ENCODE data around the gene RABAC1. TPM values are rescaled to one million over a fixed set of nuclear protein-coding genes. Genes with fewer than 3 reads are reported as not detected.
A peak's percentile ranks its signal among the peaks of the same experiment; 100 is the strongest.

The RABAC1 gene
- total and polyA plus RNA-seq, 2 of the 13 experiments (the other 11 are each of a cell fraction or from before 2014, with no cell fraction given): 37.4 to 74.0 TPM

- TF ChIP-seq, protein P1, sequence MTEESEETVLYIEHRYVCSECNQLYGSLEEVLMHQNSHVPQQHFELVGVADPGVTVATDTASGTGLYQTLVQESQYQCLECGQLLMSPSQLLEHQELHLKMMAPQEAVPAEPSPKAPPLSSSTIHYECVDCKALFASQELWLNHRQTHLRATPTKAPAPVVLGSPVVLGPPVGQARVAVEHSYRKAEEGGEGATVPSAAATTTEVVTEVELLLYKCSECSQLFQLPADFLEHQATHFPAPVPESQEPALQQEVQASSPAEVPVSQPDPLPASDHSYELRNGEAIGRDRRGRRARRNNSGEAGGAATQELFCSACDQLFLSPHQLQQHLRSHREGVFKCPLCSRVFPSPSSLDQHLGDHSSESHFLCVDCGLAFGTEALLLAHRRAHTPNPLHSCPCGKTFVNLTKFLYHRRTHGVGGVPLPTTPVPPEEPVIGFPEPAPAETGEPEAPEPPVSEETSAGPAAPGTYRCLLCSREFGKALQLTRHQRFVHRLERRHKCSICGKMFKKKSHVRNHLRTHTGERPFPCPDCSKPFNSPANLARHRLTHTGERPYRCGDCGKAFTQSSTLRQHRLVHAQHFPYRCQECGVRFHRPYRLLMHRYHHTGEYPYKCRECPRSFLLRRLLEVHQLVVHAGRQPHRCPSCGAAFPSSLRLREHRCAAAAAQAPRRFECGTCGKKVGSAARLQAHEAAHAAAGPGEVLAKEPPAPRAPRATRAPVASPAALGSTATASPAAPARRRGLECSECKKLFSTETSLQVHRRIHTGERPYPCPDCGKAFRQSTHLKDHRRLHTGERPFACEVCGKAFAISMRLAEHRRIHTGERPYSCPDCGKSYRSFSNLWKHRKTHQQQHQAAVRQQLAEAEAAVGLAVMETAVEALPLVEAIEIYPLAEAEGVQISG (CRISPR knock-in tag; IDR thresholded peaks at IDR 0.05): peak; percentile 39; the same call in 1 of the 2 replicates
- TF ChIP-seq HMG20A (CRISPR knock-in tag; IDR thresholded peaks at IDR 0.05; ENCODE audit: borderline replicate concordance) (no peak), ZSCAN25 (CRISPR knock-in tag; IDR thresholded peaks at IDR 0.05) (0 out of 2 replicates have a peak, but pooled peaks have one; percentile 26), BHLHE40 (IDR thresholded peaks at IDR 0.05; ENCODE audit: low read length) (no peak), MAFK (conservative IDR thresholded peaks at IDR 0.05 in 1 of 2, IDR thresholded peaks at IDR 0.05 in 1 of 2; ENCODE audit: low read length in 2 of 2) (no peak), ZNF546 (CRISPR knock-in tag; conservative IDR thresholded peaks at IDR 0.05) (no peak), PCBP1 (IDR thresholded peaks at IDR 0.05; ENCODE audit: borderline replicate concordance, low read depth, low read length) (0 out of 2 replicates have a peak, but pooled peaks have one; percentile 36), CHD4 (IDR thresholded peaks at IDR 0.05; ENCODE audit: borderline replicate concordance, low read length) (no peak), ZNF776 (CRISPR knock-in tag; IDR thresholded peaks at IDR 0.05) (no peak), XRCC5 (optimal IDR thresholded peaks at IDR 0.05; ENCODE audit: low read length) (peak; percentile 74), GABPA (IDR thresholded peaks at IDR 0.05; ENCODE audit: low read depth, low read length) (no peak), GABPA (CRISPR knock-in tag; IDR thresholded peaks at IDR 0.05; ENCODE audit: low read depth) (no peak), ZNF547 (CRISPR knock-in tag; IDR thresholded peaks at IDR 0.05) (no peak)
- TF ChIP-seq, protein P2, sequence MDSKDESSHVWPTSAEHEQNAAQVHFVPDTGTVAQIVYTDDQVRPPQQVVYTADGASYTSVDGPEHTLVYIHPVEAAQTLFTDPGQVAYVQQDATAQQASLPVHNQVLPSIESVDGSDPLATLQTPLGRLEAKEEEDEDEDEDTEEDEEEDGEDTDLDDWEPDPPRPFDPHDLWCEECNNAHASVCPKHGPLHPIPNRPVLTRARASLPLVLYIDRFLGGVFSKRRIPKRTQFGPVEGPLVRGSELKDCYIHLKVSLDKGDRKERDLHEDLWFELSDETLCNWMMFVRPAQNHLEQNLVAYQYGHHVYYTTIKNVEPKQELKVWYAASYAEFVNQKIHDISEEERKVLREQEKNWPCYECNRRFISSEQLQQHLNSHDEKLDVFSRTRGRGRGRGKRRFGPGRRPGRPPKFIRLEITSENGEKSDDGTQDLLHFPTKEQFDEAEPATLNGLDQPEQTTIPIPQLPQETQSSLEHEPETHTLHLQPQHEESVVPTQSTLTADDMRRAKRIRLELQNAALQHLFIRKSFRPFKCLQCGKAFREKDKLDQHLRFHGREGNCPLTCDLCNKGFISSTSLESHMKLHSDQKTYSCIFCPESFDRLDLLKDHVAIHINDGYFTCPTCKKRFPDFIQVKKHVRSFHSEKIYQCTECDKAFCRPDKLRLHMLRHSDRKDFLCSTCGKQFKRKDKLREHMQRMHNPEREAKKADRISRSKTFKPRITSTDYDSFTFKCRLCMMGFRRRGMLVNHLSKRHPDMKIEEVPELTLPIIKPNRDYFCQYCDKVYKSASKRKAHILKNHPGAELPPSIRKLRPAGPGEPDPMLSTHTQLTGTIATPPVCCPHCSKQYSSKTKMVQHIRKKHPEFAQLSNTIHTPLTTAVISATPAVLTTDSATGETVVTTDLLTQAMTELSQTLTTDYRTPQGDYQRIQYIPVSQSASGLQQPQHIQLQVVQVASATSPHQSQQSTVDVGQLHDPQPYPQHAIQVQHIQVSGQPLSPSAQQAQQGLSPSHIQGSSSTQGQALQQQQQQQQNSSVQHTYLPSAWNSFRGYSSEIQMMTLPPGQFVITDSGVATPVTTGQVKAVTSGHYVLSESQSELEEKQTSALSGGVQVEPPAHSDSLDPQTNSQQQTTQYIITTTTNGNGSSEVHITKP (CRISPR knock-in tag; IDR thresholded peaks at IDR 0.05; ENCODE audit: low read depth): 0 out of 2 replicates have a peak, but pooled peaks have one; percentile 18
- TF ChIP-seq, protein P3, sequence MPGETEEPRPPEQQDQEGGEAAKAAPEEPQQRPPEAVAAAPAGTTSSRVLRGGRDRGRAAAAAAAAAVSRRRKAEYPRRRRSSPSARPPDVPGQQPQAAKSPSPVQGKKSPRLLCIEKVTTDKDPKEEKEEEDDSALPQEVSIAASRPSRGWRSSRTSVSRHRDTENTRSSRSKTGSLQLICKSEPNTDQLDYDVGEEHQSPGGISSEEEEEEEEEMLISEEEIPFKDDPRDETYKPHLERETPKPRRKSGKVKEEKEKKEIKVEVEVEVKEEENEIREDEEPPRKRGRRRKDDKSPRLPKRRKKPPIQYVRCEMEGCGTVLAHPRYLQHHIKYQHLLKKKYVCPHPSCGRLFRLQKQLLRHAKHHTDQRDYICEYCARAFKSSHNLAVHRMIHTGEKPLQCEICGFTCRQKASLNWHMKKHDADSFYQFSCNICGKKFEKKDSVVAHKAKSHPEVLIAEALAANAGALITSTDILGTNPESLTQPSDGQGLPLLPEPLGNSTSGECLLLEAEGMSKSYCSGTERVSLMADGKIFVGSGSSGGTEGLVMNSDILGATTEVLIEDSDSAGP (CRISPR knock-in tag; IDR thresholded peaks at IDR 0.05; ENCODE audit: borderline replicate concordance): peak; percentile 29; the same call in 1 of the 2 replicates
- TF ChIP-seq, protein P4, sequence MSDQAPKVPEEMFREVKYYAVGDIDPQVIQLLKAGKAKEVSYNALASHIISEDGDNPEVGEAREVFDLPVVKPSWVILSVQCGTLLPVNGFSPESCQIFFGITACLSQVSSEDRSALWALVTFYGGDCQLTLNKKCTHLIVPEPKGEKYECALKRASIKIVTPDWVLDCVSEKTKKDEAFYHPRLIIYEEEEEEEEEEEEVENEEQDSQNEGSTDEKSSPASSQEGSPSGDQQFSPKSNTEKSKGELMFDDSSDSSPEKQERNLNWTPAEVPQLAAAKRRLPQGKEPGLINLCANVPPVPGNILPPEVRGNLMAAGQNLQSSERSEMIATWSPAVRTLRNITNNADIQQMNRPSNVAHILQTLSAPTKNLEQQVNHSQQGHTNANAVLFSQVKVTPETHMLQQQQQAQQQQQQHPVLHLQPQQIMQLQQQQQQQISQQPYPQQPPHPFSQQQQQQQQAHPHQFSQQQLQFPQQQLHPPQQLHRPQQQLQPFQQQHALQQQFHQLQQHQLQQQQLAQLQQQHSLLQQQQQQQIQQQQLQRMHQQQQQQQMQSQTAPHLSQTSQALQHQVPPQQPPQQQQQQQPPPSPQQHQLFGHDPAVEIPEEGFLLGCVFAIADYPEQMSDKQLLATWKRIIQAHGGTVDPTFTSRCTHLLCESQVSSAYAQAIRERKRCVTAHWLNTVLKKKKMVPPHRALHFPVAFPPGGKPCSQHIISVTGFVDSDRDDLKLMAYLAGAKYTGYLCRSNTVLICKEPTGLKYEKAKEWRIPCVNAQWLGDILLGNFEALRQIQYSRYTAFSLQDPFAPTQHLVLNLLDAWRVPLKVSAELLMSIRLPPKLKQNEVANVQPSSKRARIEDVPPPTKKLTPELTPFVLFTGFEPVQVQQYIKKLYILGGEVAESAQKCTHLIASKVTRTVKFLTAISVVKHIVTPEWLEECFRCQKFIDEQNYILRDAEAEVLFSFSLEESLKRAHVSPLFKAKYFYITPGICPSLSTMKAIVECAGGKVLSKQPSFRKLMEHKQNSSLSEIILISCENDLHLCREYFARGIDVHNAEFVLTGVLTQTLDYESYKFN (CRISPR knock-in tag; conservative IDR thresholded peaks at IDR 0.05): no peak
Measured at GRCh38 chr19:41951686-41952172, 7.4 kb downstream of the RABAC1 start (continued).

All from HepG2 (cell line).